GM12892 (cell line): ENCODE measurements around the gene APOB. TPM values are rescaled to one million over a fixed set of nuclear protein-coding genes. Genes with fewer than 3 reads are reported as not detected.

Source experiments
- DNase-seq: peaks from one replicate; pipeline ENCODE4 v3.0.0; 2011; ENCODE audit not compliant: insufficient read length
- FAIRE-seq: peaks from 2 replicates; lab custom pipeline; 2011; peaks lifted over from hg19 to GRCh38; lab: Jason Lieb, UNC
- POLR2A ChIP-seq: IDR thresholded peaks from 2 replicates; pipeline ENCODE4 v1.6.1; 2011; ENCODE audit warnings: low read depth, low read length, control low read depth
- POLR2AphosphoS5 ChIP-seq: IDR thresholded peaks from 2 replicates; pipeline ENCODE4 v1.6.1; 2011; ENCODE audit warnings: low read depth, low read length, control low read depth
- TAF1 ChIP-seq: IDR thresholded peaks from 2 replicates; pipeline ENCODE4 v1.6.1; 2011; ENCODE audit warnings: low read depth, mild to moderate bottlenecking, control low read depth, low read length, borderline replicate concordance
- polyA plus RNA-seq: library from polyadenylated mRNA; unstranded; fragments of >200 nt; gene quantifications from one replicate; pipeline ENCODE4 v1.2.1, GENCODE V29; 2012; ENCODE audit warnings: missing spikeins, inconsistent platforms; ENCODE audit not compliant: missing spikeins

APOB gene
- polyA plus RNA-seq = not detected

GRCh38 chr2:21043744-21044532, at the start of gene APOB:
Gene APOB, minus strand, starts transcription at chr2:21044073. Its CDS starts 128 bp downstream, at chr2:21043945.
- FAIRE-seq = no peak

GRCh38 chr2:21092308-21092869, 48.5 kb upstream of the APOB start:
- no peak for DNase-seq
- TF ChIP-seq POLR2AphosphoS5 = no peak
- TF ChIP-seq TAF1 = no peak
- TF ChIP-seq POLR2A = no peak
- FAIRE-seq = no peak

More at GRCh38 chr2:21043744-21044532, at the start of gene APOB:
- TF ChIP-seq POLR2A = no peak
- no peak for TF ChIP-seq TAF1
- no peak for DNase-seq

- DNase-seq = no peak
- no peak for FAIRE-seq
- no peak for TF ChIP-seq POLR2AphosphoS5
- TF ChIP-seq POLR2A = no peak
- no peak for TF ChIP-seq TAF1
These were observed 40.5 kb upstream of the APOB start for GRCh38 chr2:21084401-21084800.

- no peak for DNase-seq
- FAIRE-seq = no peak
- TF ChIP-seq POLR2AphosphoS5 = no peak
- no peak for TF ChIP-seq POLR2A
- TF ChIP-seq TAF1 = no peak
These were observed 39.6 kb upstream of the APOB start for GRCh38 chr2:21083482-21083881.

GRCh38 chr2:21078296-21078695, 34.4 kb upstream of the APOB start:
- no peak for FAIRE-seq
- TF ChIP-seq TAF1 (no peak), POLR2A (no peak), POLR2AphosphoS5 (no peak)
- DNase-seq = no peak

GRCh38 chr2:21072477-21073242, 28.8 kb upstream of the APOB start:
- DNase-seq (no peak), FAIRE-seq (no peak)
- TF ChIP-seq POLR2AphosphoS5 (no peak), POLR2A (no peak), TAF1 (no peak)

GRCh38 chr2:21070341-21071257, 26.7 kb upstream of the APOB start:
- no peak for TF ChIP-seq TAF1
- no peak for FAIRE-seq
- DNase-seq = no peak

GRCh38 chr2:21069746-21070340, 26.0 kb upstream of the APOB start:
- TF ChIP-seq TAF1 (no peak), POLR2A (no peak), POLR2AphosphoS5 (no peak)
- no peak for FAIRE-seq
- no peak for DNase-seq

GRCh38 chr2:21067859-21068537, 24.1 kb upstream of the APOB start:
- no peak for TF ChIP-seq POLR2AphosphoS5
- no peak for FAIRE-seq

GRCh38 chr2:21067125-21067524, 23.3 kb upstream of the APOB start:
- no peak for TF ChIP-seq POLR2AphosphoS5
- FAIRE-seq (no peak), DNase-seq (no peak)

More at GRCh38 chr2:21067859-21068537, 24.1 kb upstream of the APOB start:
- no peak for DNase-seq
